ENCODE measurements around the gene CAMSAP3. TPM values are rescaled to one million over a fixed set of nuclear protein-coding genes. Genes with fewer than 3 reads are reported as not detected.

Gene CAMSAP3
- total RNA-seq, 1 donor from 2014 or later, result 4.1 TPM

DNA sequence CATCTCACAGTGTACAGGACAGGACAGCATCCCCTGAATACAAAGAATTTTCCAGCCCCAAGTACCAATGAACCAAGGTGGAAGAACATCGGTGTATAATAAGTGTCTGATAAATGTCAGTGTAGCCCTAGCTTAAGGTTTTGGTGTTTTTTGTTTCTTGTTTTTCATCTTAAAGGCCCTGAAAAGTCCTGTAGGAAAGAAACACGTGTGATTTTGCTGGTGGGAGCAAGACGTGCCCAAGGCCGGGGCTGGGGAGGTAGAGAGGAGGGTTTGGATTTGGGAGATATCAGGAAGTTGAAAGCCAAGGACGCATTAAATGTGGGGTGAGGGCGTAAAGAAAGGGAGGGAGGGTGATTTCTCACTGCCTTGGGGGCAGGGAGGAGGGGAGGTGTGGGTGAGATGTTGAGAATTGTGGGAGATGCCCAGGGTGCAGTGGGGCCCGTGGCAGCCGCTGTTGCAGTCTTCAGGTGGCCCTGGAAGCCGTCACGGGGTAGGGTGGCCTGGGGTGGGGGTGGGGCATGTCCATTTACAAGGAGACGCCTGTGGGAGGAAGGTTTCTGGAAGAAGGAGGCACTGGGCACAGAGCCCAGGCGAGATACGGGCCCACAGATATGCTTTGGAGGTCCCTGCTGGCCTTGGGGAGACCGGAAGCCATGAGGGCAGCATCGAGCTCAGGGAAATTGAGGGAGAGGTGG lies 6.7 kb downstream of the CAMSAP3 start:
- Mint-ChIP-seq H3K9me3 (ENCODE audit: unreplicated experiment) (no peaks in the 10 kb centered on the region), H3K27me3 (ENCODE audit: low read depth, unreplicated experiment) (peaks cover 9% of the 10 kb centered on the region), H3K4me1 (ENCODE audit: low read depth, unreplicated experiment) (no peaks in the 10 kb centered on the region), H3K27ac (ENCODE audit: unreplicated experiment) (no peak overlapping the region), H3K36me3 (ENCODE audit: low read depth, unreplicated experiment) (no peaks in the 10 kb centered on the region), H3K4me3 (ENCODE audit: unreplicated experiment) (no peak overlapping the region)
- H4K20me1 ChIP-seq (ENCODE audit: insufficient read depth, low read length), result no peaks in the 10 kb centered on the region
- no peaks in the 10 kb centered on the region for H3K79me2 ChIP-seq (ENCODE audit: insufficient read depth, low read length)
- no peak overlapping the region for H3K9ac ChIP-seq (ENCODE audit: low read length)
- DNase-seq (ENCODE audit: low read depth) (no peak), FAIRE-seq (no peak)
- TF ChIP-seq, protein P1, sequence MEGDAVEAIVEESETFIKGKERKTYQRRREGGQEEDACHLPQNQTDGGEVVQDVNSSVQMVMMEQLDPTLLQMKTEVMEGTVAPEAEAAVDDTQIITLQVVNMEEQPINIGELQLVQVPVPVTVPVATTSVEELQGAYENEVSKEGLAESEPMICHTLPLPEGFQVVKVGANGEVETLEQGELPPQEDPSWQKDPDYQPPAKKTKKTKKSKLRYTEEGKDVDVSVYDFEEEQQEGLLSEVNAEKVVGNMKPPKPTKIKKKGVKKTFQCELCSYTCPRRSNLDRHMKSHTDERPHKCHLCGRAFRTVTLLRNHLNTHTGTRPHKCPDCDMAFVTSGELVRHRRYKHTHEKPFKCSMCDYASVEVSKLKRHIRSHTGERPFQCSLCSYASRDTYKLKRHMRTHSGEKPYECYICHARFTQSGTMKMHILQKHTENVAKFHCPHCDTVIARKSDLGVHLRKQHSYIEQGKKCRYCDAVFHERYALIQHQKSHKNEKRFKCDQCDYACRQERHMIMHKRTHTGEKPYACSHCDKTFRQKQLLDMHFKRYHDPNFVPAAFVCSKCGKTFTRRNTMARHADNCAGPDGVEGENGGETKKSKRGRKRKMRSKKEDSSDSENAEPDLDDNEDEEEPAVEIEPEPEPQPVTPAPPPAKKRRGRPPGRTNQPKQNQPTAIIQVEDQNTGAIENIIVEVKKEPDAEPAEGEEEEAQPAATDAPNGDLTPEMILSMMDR (IDR thresholded peaks at IDR 0.05; ENCODE audit: insufficient read depth, low read depth, low read length), result no peak
- no peak for TF ChIP-seq EZH2 (IDR thresholded peaks at IDR 0.05; ENCODE audit: insufficient read depth, low read length)
- no peak overlapping the region for H2AFZ ChIP-seq (ENCODE audit: low read depth, low read length)
- no peak overlapping the region for H3K4me3 ChIP-seq (ENCODE audit: insufficient read depth, low read depth, low read length)
- H3K36me3 ChIP-seq (ENCODE audit: insufficient read depth, low read length), result no peaks in the 10 kb centered on the region
- H3K4me2 ChIP-seq (ENCODE audit: low read length), result no peak overlapping the region
- no peaks in the 10 kb centered on the region for H3K4me1 ChIP-seq (ENCODE audit: insufficient read depth, low read length)
- no peaks in the 10 kb centered on the region for H3K9me3 ChIP-seq (ENCODE audit: insufficient read depth, low read depth, low read length)
- no peaks in the 10 kb centered on the region for H3K27me3 ChIP-seq (ENCODE audit: insufficient read depth, low read length)
- no peak overlapping the region for H3K27ac ChIP-seq (ENCODE audit: low read depth, low read length)

DNA sequence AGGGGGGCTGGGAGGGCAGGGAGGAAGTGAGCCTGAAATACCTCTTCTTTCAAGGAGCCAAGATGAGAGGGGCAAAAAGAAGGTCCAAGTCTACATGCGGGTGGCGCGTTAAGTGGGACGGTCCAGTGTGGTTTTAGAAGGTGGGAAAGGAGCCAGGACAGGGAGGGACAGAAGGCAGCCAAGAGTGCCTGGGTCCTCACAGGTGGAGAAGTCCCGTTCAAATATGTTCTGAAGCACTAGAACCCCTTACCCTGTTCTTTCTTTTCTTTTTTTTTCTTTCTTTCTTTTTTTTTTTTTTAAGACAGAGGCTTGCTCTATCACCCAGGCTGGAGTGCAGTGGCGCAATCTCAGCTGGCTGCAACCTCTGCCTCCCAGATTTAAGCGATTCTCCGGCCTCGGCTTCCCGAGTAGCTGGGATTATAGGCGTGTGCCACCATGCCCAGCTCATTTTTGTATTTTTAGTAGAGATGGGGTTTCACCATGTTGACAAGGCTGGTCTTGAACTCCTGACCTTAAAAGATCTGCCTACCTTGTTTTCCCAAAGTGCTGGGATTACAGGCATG lies 7.4 kb downstream of the CAMSAP3 start:
- FAIRE-seq (no peak), DNase-seq (ENCODE audit: low read depth) (no peak)
- Histone ChIP-seq H3K79me2 (ENCODE audit: insufficient read depth, low read length) (no peaks in the 10 kb centered on the region), H3K36me3 (ENCODE audit: insufficient read depth, low read length) (no peaks in the 10 kb centered on the region), H4K20me1 (ENCODE audit: insufficient read depth, low read length) (no peaks in the 10 kb centered on the region), H3K27ac (ENCODE audit: low read depth, low read length) (no peak overlapping the region), H2AFZ (ENCODE audit: low read depth, low read length) (no peak overlapping the region), H3K9ac (ENCODE audit: low read length) (no peak overlapping the region), H3K9me3 (ENCODE audit: insufficient read depth, low read depth, low read length) (no peaks in the 10 kb centered on the region), H3K27me3 (ENCODE audit: insufficient read depth, low read length) (no peaks in the 10 kb centered on the region), H3K4me2 (ENCODE audit: low read length) (no peak overlapping the region), H3K4me3 (ENCODE audit: insufficient read depth, low read depth, low read length) (no peak overlapping the region), H3K4me1 (ENCODE audit: insufficient read depth, low read length) (no peaks in the 10 kb centered on the region)
- Mint-ChIP-seq H3K4me3 (ENCODE audit: unreplicated experiment) (no peak overlapping the region), H3K4me1 (ENCODE audit: low read depth, unreplicated experiment) (no peaks in the 10 kb centered on the region), H3K27me3 (ENCODE audit: low read depth, unreplicated experiment) (peaks cover 4% of the 10 kb centered on the region), H3K36me3 (ENCODE audit: low read depth, unreplicated experiment) (no peaks in the 10 kb centered on the region), H3K27ac (ENCODE audit: unreplicated experiment) (no peak overlapping the region), H3K9me3 (ENCODE audit: unreplicated experiment) (no peaks in the 10 kb centered on the region)
- TF ChIP-seq, protein P1 (IDR thresholded peaks at IDR 0.05; ENCODE audit: insufficient read depth, low read depth, low read length), result no peak
- no peak for TF ChIP-seq EZH2 (IDR thresholded peaks at IDR 0.05; ENCODE audit: insufficient read depth, low read length)

DNA sequence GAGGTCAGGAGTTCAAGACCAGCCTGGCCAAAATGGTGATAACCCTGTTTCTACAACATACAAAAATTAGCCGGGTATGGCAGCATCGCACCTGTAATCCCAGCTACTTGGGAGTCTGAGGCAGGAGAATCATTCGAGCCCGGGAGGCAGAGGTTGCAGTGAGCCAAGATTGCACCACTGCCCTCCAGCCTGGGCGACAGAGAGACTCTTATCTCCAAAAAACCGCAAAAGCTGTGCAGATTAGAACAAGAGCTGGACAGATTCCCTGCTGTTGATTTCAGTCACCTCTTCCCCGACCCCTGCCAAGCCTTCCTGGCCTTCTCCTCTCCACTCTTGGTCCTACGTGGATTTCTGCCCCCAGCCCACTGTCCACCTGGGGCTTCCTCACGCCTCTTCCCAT lies 8.3 kb downstream of the CAMSAP3 start:
- Histone ChIP-seq H3K79me2 (ENCODE audit: insufficient read depth, low read length) (no peaks in the 10 kb centered on the region), H3K9me3 (ENCODE audit: insufficient read depth, low read depth, low read length) (no peaks in the 10 kb centered on the region), H3K27ac (ENCODE audit: low read depth, low read length) (no peak overlapping the region), H3K4me2 (ENCODE audit: low read length) (no peak overlapping the region), H3K9ac (ENCODE audit: low read length) (no peak overlapping the region), H3K4me1 (ENCODE audit: insufficient read depth, low read length) (no peaks in the 10 kb centered on the region), H3K36me3 (ENCODE audit: insufficient read depth, low read length) (no peaks in the 10 kb centered on the region), H3K4me3 (ENCODE audit: insufficient read depth, low read depth, low read length) (no peak overlapping the region), H4K20me1 (ENCODE audit: insufficient read depth, low read length) (no peaks in the 10 kb centered on the region), H3K27me3 (ENCODE audit: insufficient read depth, low read length) (no peaks in the 10 kb centered on the region), H2AFZ (ENCODE audit: low read depth, low read length) (no peak overlapping the region)
- no peaks in the 10 kb centered on the region for H3K4me1 Mint-ChIP-seq (ENCODE audit: low read depth, unreplicated experiment)
- peaks cover 4% of the 10 kb centered on the region for H3K27me3 Mint-ChIP-seq (ENCODE audit: low read depth, unreplicated experiment)
- no peak overlapping the region for H3K4me3 Mint-ChIP-seq (ENCODE audit: unreplicated experiment)
- H3K27ac Mint-ChIP-seq (ENCODE audit: unreplicated experiment), result no peak overlapping the region
- no peaks in the 10 kb centered on the region for H3K9me3 Mint-ChIP-seq (ENCODE audit: unreplicated experiment)
- FAIRE-seq (no peak), DNase-seq (ENCODE audit: low read depth) (no peak)
- TF ChIP-seq, protein P1 (IDR thresholded peaks at IDR 0.05; ENCODE audit: insufficient read depth, low read depth, low read length), result no peak
- TF ChIP-seq EZH2 (IDR thresholded peaks at IDR 0.05; ENCODE audit: insufficient read depth, low read length), result no peak
- H3K36me3 Mint-ChIP-seq (ENCODE audit: low read depth, unreplicated experiment), result no peaks in the 10 kb centered on the region

All from astrocyte (in vitro differentiated cells and primary cell).